ENCODE results near the gene CDKAL1.

Gene CDKAL1

DNA sequence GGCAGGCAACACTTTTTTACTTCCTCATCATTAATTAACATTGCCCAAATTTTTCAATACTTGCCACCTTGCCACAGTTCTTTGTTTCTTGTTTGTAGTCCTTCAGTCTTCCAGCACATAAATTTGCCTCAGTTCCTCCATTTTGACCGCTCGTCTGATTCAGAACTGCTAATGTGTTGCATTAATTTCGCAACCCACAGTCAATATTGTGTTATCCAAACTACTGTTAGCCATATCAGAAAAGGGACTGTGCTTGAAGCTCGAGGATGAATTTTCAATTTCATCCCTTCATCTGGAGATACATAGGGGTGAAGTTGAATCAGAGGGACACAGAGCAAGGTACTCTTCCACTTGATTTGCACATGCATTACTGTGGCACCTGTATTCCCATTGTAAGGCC lies 421.5 kb downstream of the CDKAL1 start:
- Histone ChIP-seq H3K27me3 (ENCODE audit: control insufficient read depth, insufficient read depth, low read length) (no peaks in the 10 kb centered on the region), H3K9ac (ENCODE audit: low read depth, low read length) (no peak overlapping the region), H3K9me3 (ENCODE audit: control insufficient read depth, insufficient read depth, low read length) (no peaks in the 10 kb centered on the region), H3K27ac (ENCODE audit: low read depth, low read length) (no peak overlapping the region), H3K4me3 (ENCODE audit: low read depth, low read length) (no peak overlapping the region), H3K4me1 (ENCODE audit: control insufficient read depth, insufficient read depth, low read length) (peaks cover 54% of the 10 kb centered on the region), H3K36me3 (ENCODE audit: control insufficient read depth, insufficient read depth, low read length) (no peaks in the 10 kb centered on the region)

- H3K4me3 ChIP-seq (ENCODE audit: low read depth, low read length) = no peak overlapping the region
- no peaks in the 10 kb centered on the region for H3K9me3 ChIP-seq (ENCODE audit: control insufficient read depth, insufficient read depth, low read length)
- peaks cover 28% of the 10 kb centered on the region for H3K4me1 ChIP-seq (ENCODE audit: control insufficient read depth, insufficient read depth, low read length)
- H3K9ac ChIP-seq (ENCODE audit: low read depth, low read length) = no peak overlapping the region
- H3K27me3 ChIP-seq (ENCODE audit: control insufficient read depth, insufficient read depth, low read length) = no peaks in the 10 kb centered on the region
- H3K36me3 ChIP-seq (ENCODE audit: control insufficient read depth, insufficient read depth, low read length) = no peaks in the 10 kb centered on the region
- H3K27ac ChIP-seq (ENCODE audit: low read depth, low read length) = no peak overlapping the region
Measured at GRCh38 chr6:20960067-20960466, 425.8 kb downstream of the CDKAL1 start.

DNA sequence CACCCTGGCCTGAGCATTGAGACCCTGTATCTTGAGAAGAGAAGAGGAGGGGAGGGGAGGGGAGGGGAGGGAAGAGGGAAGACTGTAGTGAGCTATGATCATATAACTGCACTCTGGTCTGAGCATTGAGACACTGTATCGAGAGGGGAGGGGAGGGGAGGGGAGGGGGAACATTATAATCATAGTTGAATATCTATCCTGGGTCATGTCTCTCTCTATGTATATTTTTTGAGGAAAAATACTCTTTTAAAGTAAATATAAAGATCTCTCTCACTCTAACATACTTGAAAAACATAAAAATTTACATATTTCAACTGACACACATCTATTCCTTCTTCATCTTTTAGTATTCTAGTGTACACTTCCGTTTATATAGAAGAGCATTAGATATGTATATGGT lies 431.0 kb downstream of the CDKAL1 start:
- H3K4me1 ChIP-seq (ENCODE audit: control insufficient read depth, insufficient read depth, low read length) = peaks cover 5% of the 10 kb centered on the region; the same call in 1 of the 2 replicates
- no peaks in the 10 kb centered on the region for H3K9me3 ChIP-seq (ENCODE audit: control insufficient read depth, insufficient read depth, low read length)
- H3K9ac ChIP-seq (ENCODE audit: low read depth, low read length) = no peak overlapping the region
- no peaks in the 10 kb centered on the region for H3K36me3 ChIP-seq (ENCODE audit: control insufficient read depth, insufficient read depth, low read length)
- no peak overlapping the region for H3K27ac ChIP-seq (ENCODE audit: low read depth, low read length)
- H3K4me3 ChIP-seq (ENCODE audit: low read depth, low read length) = no peak overlapping the region
- H3K27me3 ChIP-seq (ENCODE audit: control insufficient read depth, insufficient read depth, low read length) = no peaks in the 10 kb centered on the region

DNA sequence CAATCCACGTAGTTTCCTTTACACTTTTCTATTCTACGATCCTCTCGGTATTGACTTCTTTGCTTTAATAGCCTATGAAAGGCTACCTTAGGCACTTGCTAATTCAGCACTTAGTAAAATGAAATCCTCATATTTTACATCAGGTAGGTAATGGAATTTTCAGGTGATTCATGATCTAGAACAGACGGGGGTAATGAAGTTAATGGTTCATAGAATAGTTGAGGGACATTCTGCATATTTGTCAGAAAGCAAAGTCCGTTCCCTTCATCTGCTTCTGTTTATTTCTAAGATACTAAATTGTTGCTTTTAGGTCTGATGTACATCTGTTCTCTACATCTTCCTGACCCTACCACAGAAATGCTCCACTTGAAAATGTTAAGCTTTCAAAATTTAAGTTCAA lies 431.7 kb downstream of the CDKAL1 start:
- H3K4me1 ChIP-seq (ENCODE audit: control insufficient read depth, insufficient read depth, low read length) = peaks cover 2% of the 10 kb centered on the region; the same call in 1 of the 2 replicates
- no peaks in the 10 kb centered on the region for H3K9me3 ChIP-seq (ENCODE audit: control insufficient read depth, insufficient read depth, low read length)
- H3K36me3 ChIP-seq (ENCODE audit: control insufficient read depth, insufficient read depth, low read length) = no peaks in the 10 kb centered on the region
- no peak overlapping the region for H3K4me3 ChIP-seq (ENCODE audit: low read depth, low read length)
- H3K9ac ChIP-seq (ENCODE audit: low read depth, low read length) = no peak overlapping the region
- H3K27me3 ChIP-seq (ENCODE audit: control insufficient read depth, insufficient read depth, low read length) = no peaks in the 10 kb centered on the region
- no peak overlapping the region for H3K27ac ChIP-seq (ENCODE audit: low read depth, low read length)

DNA sequence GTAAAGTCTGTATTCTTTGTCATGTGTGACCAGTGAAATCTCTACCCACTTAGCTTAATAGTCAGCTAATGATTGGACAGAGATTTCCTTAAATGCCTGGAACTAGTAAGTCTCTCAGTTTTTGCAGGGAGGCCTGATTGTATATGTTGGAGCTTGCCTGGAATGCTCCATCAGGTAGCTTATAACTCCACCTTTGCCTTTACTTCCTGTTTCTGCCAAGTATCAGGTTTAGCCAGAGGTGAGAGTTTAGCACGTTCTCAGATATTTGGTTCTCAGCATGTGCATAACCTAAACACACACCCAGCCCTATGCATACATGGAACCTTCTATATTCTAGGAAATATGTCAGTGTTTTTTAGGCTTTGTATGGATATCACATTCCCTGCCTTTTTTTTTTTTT lies 435.3 kb downstream of the CDKAL1 start:
- no peak overlapping the region for H3K9ac ChIP-seq (ENCODE audit: low read depth, low read length)
- no peaks in the 10 kb centered on the region; the same call in 1 of the 2 replicates for H3K4me1 ChIP-seq (ENCODE audit: control insufficient read depth, insufficient read depth, low read length)
- no peaks in the 10 kb centered on the region for H3K27me3 ChIP-seq (ENCODE audit: control insufficient read depth, insufficient read depth, low read length)
- no peak overlapping the region for H3K27ac ChIP-seq (ENCODE audit: low read depth, low read length)
- no peak overlapping the region for H3K4me3 ChIP-seq (ENCODE audit: low read depth, low read length)
- no peaks in the 10 kb centered on the region for H3K36me3 ChIP-seq (ENCODE audit: control insufficient read depth, insufficient read depth, low read length)
- H3K9me3 ChIP-seq (ENCODE audit: control insufficient read depth, insufficient read depth, low read length) = no peaks in the 10 kb centered on the region

DNA sequence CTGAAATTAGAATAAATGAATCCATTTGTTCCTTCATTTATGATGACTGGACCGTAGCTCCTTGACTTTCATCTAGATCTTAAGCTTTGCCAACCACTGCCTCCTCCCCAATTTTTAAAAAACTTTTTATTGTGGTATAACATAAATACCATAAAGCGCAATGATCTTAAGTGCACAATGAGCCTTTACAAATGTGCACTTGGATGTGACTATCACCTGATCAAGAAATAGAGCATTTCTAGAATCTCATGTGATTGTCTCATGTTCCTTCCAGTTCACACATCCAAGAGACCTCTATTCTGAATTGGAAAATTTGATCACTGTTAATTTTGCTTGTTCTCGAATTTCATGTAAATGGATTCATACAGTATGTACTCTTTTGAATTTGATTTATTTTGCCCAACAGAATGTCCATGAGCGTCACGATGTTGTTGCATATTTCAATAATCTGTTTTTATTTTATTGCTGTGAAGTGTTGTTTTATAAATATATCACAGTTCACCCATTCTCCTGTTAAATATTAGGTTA lies 442.2 kb downstream of the CDKAL1 start:
- Histone ChIP-seq H3K36me3 (ENCODE audit: control insufficient read depth, insufficient read depth, low read length) (no peaks in the 10 kb centered on the region), H3K9me3 (ENCODE audit: control insufficient read depth, insufficient read depth, low read length) (no peaks in the 10 kb centered on the region), H3K4me3 (ENCODE audit: low read depth, low read length) (no peak overlapping the region), H3K4me1 (ENCODE audit: control insufficient read depth, insufficient read depth, low read length) (no peaks in the 10 kb centered on the region), H3K9ac (ENCODE audit: low read depth, low read length) (no peak overlapping the region), H3K27me3 (ENCODE audit: control insufficient read depth, insufficient read depth, low read length) (no peaks in the 10 kb centered on the region), H3K27ac (ENCODE audit: low read depth, low read length) (no peak overlapping the region)

GRCh38 chr6:20978151-20978614 lies 443.9 kb downstream of the CDKAL1 start:
- Histone ChIP-seq H3K27ac (ENCODE audit: low read depth, low read length) (no peak overlapping the region), H3K27me3 (ENCODE audit: control insufficient read depth, insufficient read depth, low read length) (no peaks in the 10 kb centered on the region), H3K36me3 (ENCODE audit: control insufficient read depth, insufficient read depth, low read length) (no peaks in the 10 kb centered on the region), H3K4me3 (ENCODE audit: low read depth, low read length) (no peak overlapping the region), H3K4me1 (ENCODE audit: control insufficient read depth, insufficient read depth, low read length) (no peaks in the 10 kb centered on the region), H3K9me3 (ENCODE audit: control insufficient read depth, insufficient read depth, low read length) (no peaks in the 10 kb centered on the region), H3K9ac (ENCODE audit: low read depth, low read length) (no peak overlapping the region)

GRCh38 chr6:20979076-20979475 lies 444.8 kb downstream of the CDKAL1 start:
- H3K4me1 ChIP-seq (ENCODE audit: control insufficient read depth, insufficient read depth, low read length) = no peaks in the 10 kb centered on the region
- no peak overlapping the region for H3K9ac ChIP-seq (ENCODE audit: low read depth, low read length)
- no peaks in the 10 kb centered on the region for H3K27me3 ChIP-seq (ENCODE audit: control insufficient read depth, insufficient read depth, low read length)
- H3K4me3 ChIP-seq (ENCODE audit: low read depth, low read length) = no peak overlapping the region
- no peaks in the 10 kb centered on the region for H3K36me3 ChIP-seq (ENCODE audit: control insufficient read depth, insufficient read depth, low read length)
- H3K27ac ChIP-seq (ENCODE audit: low read depth, low read length) = no peak overlapping the region
- H3K9me3 ChIP-seq (ENCODE audit: control insufficient read depth, insufficient read depth, low read length) = peaks cover 2% of the 10 kb centered on the region; the same call in 1 of the 2 replicates

GRCh38 chr6:20983961-20984360 lies 449.7 kb downstream of the CDKAL1 start:
- H3K4me3 ChIP-seq (ENCODE audit: low read depth, low read length) = no peak overlapping the region
- H3K9ac ChIP-seq (ENCODE audit: low read depth, low read length) = no peak overlapping the region
- H3K4me1 ChIP-seq (ENCODE audit: control insufficient read depth, insufficient read depth, low read length) = peaks cover 11% of the 10 kb centered on the region
- H3K36me3 ChIP-seq (ENCODE audit: control insufficient read depth, insufficient read depth, low read length) = no peaks in the 10 kb centered on the region
- H3K9me3 ChIP-seq (ENCODE audit: control insufficient read depth, insufficient read depth, low read length) = peaks cover 10% of the 10 kb centered on the region; the same call in 1 of the 2 replicates
- no peak overlapping the region for H3K27ac ChIP-seq (ENCODE audit: low read depth, low read length)
- no peaks in the 10 kb centered on the region for H3K27me3 ChIP-seq (ENCODE audit: control insufficient read depth, insufficient read depth, low read length)

GRCh38 chr6:20985821-20986220 lies 451.6 kb downstream of the CDKAL1 start:
- H3K27me3 ChIP-seq (ENCODE audit: control insufficient read depth, insufficient read depth, low read length) = no peaks in the 10 kb centered on the region
- H3K36me3 ChIP-seq (ENCODE audit: control insufficient read depth, insufficient read depth, low read length) = no peaks in the 10 kb centered on the region
- H3K27ac ChIP-seq (ENCODE audit: low read depth, low read length) = no peak overlapping the region
- no peak overlapping the region for H3K4me3 ChIP-seq (ENCODE audit: low read depth, low read length)
- H3K9ac ChIP-seq (ENCODE audit: low read depth, low read length) = no peak overlapping the region
- H3K9me3 ChIP-seq (ENCODE audit: control insufficient read depth, insufficient read depth, low read length) = peaks cover 10% of the 10 kb centered on the region; the same call in 1 of the 2 replicates
- H3K4me1 ChIP-seq (ENCODE audit: control insufficient read depth, insufficient read depth, low read length) = peaks cover 11% of the 10 kb centered on the region

DNA sequence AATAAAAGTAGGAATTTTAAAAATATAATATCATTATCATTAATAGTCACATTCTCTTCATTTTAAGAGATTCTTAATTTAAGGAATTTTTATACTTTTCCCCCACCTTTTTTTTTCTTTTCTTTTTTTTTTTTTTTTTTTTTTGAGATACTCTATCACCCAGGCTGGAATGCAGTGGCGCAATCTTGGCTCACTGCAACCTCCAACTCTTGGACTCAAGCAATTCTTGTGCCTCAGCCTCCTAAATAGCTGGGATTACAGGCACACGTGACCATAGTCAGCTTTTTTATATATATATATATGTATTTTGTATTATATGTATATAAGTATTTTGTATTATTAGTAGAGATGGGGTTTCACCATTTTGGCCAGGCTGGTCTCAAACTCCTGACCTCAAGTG lies 457.7 kb downstream of the CDKAL1 start:
- Histone ChIP-seq H3K9ac (ENCODE audit: low read depth, low read length) (no peak overlapping the region), H3K4me1 (ENCODE audit: control insufficient read depth, insufficient read depth, low read length) (peaks cover 12% of the 10 kb centered on the region), H3K9me3 (ENCODE audit: control insufficient read depth, insufficient read depth, low read length) (no peaks in the 10 kb centered on the region), H3K4me3 (ENCODE audit: low read depth, low read length) (no peak overlapping the region), H3K27ac (ENCODE audit: low read depth, low read length) (no peak overlapping the region), H3K36me3 (ENCODE audit: control insufficient read depth, insufficient read depth, low read length) (no peaks in the 10 kb centered on the region), H3K27me3 (ENCODE audit: control insufficient read depth, insufficient read depth, low read length) (no peaks in the 10 kb centered on the region)

Measured in HUES48 (cell line).